Measurements from ENCODE around the gene UPF1.

The UPF1 gene

GRCh38 chr19:18851673-18852325 is 20.0 kb downstream of the UPF1 start:
- H3K27ac ChIP-seq (ENCODE audit: low read depth, low read length) = no peak overlapping the region

GRCh38 chr19:18852648-18853047 is 20.9 kb downstream of the UPF1 start:
- H3K4me1 ChIP-seq (ENCODE audit: control insufficient read depth, insufficient read depth, low read length) = no peaks in the 10 kb centered on the region; the same call in 1 of the 2 replicates
- no peak overlapping the region for H3K4me3 ChIP-seq (ENCODE audit: low read depth, low read length)
- no peaks in the 10 kb centered on the region for H3K9me3 ChIP-seq (ENCODE audit: control insufficient read depth, insufficient read depth, low read depth, low read length)
- no peaks in the 10 kb centered on the region for H3K27me3 ChIP-seq (ENCODE audit: control insufficient read depth, insufficient read depth, low read length)
- peaks cover 99% of the 10 kb centered on the region for H3K36me3 ChIP-seq (ENCODE audit: control insufficient read depth, insufficient read depth, low read length)
- H3K27ac ChIP-seq (ENCODE audit: low read depth, low read length) = no peak overlapping the region
- H3K9ac ChIP-seq (ENCODE audit: low read length) = no peak overlapping the region

More at GRCh38 chr19:18851673-18852325, 20.0 kb downstream of the UPF1 start:
- Histone ChIP-seq H3K9ac (ENCODE audit: low read length) (no peak overlapping the region), H3K9me3 (ENCODE audit: control insufficient read depth, insufficient read depth, low read depth, low read length) (no peaks in the 10 kb centered on the region), H3K27me3 (ENCODE audit: control insufficient read depth, insufficient read depth, low read length) (no peaks in the 10 kb centered on the region), H3K36me3 (ENCODE audit: control insufficient read depth, insufficient read depth, low read length) (peaks cover 93% of the 10 kb centered on the region), H3K4me1 (ENCODE audit: control insufficient read depth, insufficient read depth, low read length) (no peaks in the 10 kb centered on the region; the same call in 1 of the 2 replicates), H3K4me3 (ENCODE audit: low read depth, low read length) (no peak overlapping the region)

GRCh38 chr19:18853755-18854427 is 22.1 kb downstream of the UPF1 start:
- H3K9me3 ChIP-seq (ENCODE audit: control insufficient read depth, insufficient read depth, low read depth, low read length) = no peaks in the 10 kb centered on the region
- H3K27me3 ChIP-seq (ENCODE audit: control insufficient read depth, insufficient read depth, low read length) = no peaks in the 10 kb centered on the region
- H3K36me3 ChIP-seq (ENCODE audit: control insufficient read depth, insufficient read depth, low read length) = peaks cover 99% of the 10 kb centered on the region

DNA sequence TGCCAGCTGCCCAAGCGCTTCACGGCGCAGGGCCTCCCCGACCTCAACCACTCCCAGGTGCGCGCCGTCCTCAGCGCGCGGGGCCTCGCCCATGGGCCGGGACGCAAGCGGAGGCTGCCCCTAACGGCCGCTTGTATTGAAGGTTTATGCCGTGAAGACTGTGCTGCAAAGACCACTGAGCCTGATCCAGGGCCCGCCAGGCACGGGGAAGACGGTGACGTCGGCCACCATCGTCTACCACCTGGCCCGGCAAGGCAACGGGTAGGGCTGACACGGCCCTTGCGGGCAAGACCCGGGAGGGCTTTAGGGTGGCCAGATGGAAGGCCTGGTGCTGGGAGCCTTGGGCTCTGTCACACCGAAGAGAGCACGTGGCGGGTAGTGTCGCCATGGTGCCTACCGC is 23.2 kb downstream of the UPF1 start:
- no peak overlapping the region for H3K9ac ChIP-seq (ENCODE audit: low read length)
- H3K9me3 ChIP-seq (ENCODE audit: control insufficient read depth, insufficient read depth, low read depth, low read length) = no peaks in the 10 kb centered on the region
- no peaks in the 10 kb centered on the region for H3K4me1 ChIP-seq (ENCODE audit: control insufficient read depth, insufficient read depth, low read length)
- H3K36me3 ChIP-seq (ENCODE audit: control insufficient read depth, insufficient read depth, low read length) = peaks cover 99% of the 10 kb centered on the region
- no peaks in the 10 kb centered on the region for H3K27me3 ChIP-seq (ENCODE audit: control insufficient read depth, insufficient read depth, low read length)
- H3K4me3 ChIP-seq (ENCODE audit: low read depth, low read length) = no peak overlapping the region
- H3K27ac ChIP-seq (ENCODE audit: low read depth, low read length) = no peak overlapping the region

More at GRCh38 chr19:18853755-18854427, 22.1 kb downstream of the UPF1 start:
- no peaks in the 10 kb centered on the region; the same call in 1 of the 2 replicates for H3K4me1 ChIP-seq (ENCODE audit: control insufficient read depth, insufficient read depth, low read length)
- no peak overlapping the region for H3K9ac ChIP-seq (ENCODE audit: low read length)
- no peak overlapping the region for H3K27ac ChIP-seq (ENCODE audit: low read depth, low read length)
- no peak overlapping the region for H3K4me3 ChIP-seq (ENCODE audit: low read depth, low read length)

DNA sequence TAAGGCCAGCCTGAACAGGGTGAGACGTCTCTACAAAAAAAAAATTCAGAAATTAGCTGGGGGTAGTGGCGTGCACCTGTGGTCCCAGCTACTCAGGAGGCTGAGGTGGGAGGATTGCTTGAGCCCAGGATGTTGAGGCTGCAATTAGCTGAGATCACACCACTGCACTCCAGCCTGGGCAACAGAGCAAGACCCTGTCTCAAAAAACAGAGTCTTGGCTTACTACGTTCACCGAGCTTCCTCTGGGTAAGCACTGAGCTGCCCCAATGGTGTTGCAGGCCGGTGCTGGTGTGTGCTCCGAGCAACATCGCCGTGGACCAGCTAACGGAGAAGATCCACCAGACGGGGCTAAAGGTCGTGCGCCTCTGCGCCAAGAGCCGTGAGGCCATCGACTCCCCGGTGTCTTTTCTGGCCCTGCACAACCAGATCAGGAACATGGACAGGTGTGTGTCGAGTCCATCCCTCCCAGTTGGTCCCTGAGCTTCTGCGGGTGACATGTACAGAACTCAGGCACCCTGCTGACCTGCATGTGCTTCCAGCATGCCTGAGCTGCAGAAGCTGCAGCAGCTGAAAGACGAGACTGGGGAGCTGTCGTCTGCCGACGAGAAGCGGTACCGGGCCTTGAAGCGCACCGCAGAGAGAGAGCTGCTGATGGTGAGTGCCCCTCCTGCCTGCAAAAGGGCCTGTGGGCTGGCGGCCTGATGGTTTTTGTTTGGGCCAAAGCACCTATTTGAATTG is 24.1 kb downstream of the UPF1 start:
- no peaks in the 10 kb centered on the region for H3K27me3 ChIP-seq (ENCODE audit: control insufficient read depth, insufficient read depth, low read length)
- H3K27ac ChIP-seq (ENCODE audit: low read depth, low read length) = no peak overlapping the region
- no peaks in the 10 kb centered on the region for H3K4me1 ChIP-seq (ENCODE audit: control insufficient read depth, insufficient read depth, low read length)
- no peak overlapping the region for H3K4me3 ChIP-seq (ENCODE audit: low read depth, low read length)
- no peaks in the 10 kb centered on the region for H3K9me3 ChIP-seq (ENCODE audit: control insufficient read depth, insufficient read depth, low read depth, low read length)
- H3K36me3 ChIP-seq (ENCODE audit: control insufficient read depth, insufficient read depth, low read length) = peaks cover 99% of the 10 kb centered on the region
- no peak overlapping the region for H3K9ac ChIP-seq (ENCODE audit: low read length)

- no peak overlapping the region for H3K9ac ChIP-seq (ENCODE audit: low read length)
- H3K4me1 ChIP-seq (ENCODE audit: control insufficient read depth, insufficient read depth, low read length) = no peaks in the 10 kb centered on the region
- peaks cover 99% of the 10 kb centered on the region for H3K36me3 ChIP-seq (ENCODE audit: control insufficient read depth, insufficient read depth, low read length)
- no peaks in the 10 kb centered on the region for H3K9me3 ChIP-seq (ENCODE audit: control insufficient read depth, insufficient read depth, low read depth, low read length)
- H3K27me3 ChIP-seq (ENCODE audit: control insufficient read depth, insufficient read depth, low read length) = no peaks in the 10 kb centered on the region
- no peak overlapping the region for H3K4me3 ChIP-seq (ENCODE audit: low read depth, low read length)
- H3K27ac ChIP-seq (ENCODE audit: low read depth, low read length) = no peak overlapping the region
Measured at GRCh38 chr19:18856385-18857126, 24.8 kb downstream of the UPF1 start.

- Histone ChIP-seq H3K27me3 (ENCODE audit: control insufficient read depth, insufficient read depth, low read length) (no peaks in the 10 kb centered on the region), H3K27ac (ENCODE audit: low read depth, low read length) (no peak overlapping the region), H3K36me3 (ENCODE audit: control insufficient read depth, insufficient read depth, low read length) (peaks cover 99% of the 10 kb centered on the region), H3K9ac (ENCODE audit: low read length) (no peak overlapping the region), H3K4me1 (ENCODE audit: control insufficient read depth, insufficient read depth, low read length) (no peaks in the 10 kb centered on the region), H3K4me3 (ENCODE audit: low read depth, low read length) (no peak overlapping the region), H3K9me3 (ENCODE audit: control insufficient read depth, insufficient read depth, low read depth, low read length) (no peaks in the 10 kb centered on the region)
Measured at GRCh38 chr19:18857223-18857622, 25.5 kb downstream of the UPF1 start.

GRCh38 chr19:18858906-18859646 is 27.3 kb downstream of the UPF1 start:
- peaks cover 100% of the 10 kb centered on the region for H3K36me3 ChIP-seq (ENCODE audit: control insufficient read depth, insufficient read depth, low read length)
- no peak overlapping the region for H3K27ac ChIP-seq (ENCODE audit: low read depth, low read length)
- H3K9me3 ChIP-seq (ENCODE audit: control insufficient read depth, insufficient read depth, low read depth, low read length) = no peaks in the 10 kb centered on the region
- no peak overlapping the region for H3K4me3 ChIP-seq (ENCODE audit: low read depth, low read length)
- H3K27me3 ChIP-seq (ENCODE audit: control insufficient read depth, insufficient read depth, low read length) = no peaks in the 10 kb centered on the region
- H3K9ac ChIP-seq (ENCODE audit: low read length) = no peak overlapping the region
- H3K4me1 ChIP-seq (ENCODE audit: control insufficient read depth, insufficient read depth, low read length) = no peaks in the 10 kb centered on the region

- Histone ChIP-seq H3K27ac (ENCODE audit: low read depth, low read length) (no peak overlapping the region), H3K9me3 (ENCODE audit: control insufficient read depth, insufficient read depth, low read depth, low read length) (no peaks in the 10 kb centered on the region), H3K4me3 (ENCODE audit: low read depth, low read length) (no peak overlapping the region), H3K27me3 (ENCODE audit: control insufficient read depth, insufficient read depth, low read length) (no peaks in the 10 kb centered on the region), H3K36me3 (ENCODE audit: control insufficient read depth, insufficient read depth, low read length) (peaks cover 98% of the 10 kb centered on the region), H3K4me1 (ENCODE audit: control insufficient read depth, insufficient read depth, low read length) (no peaks in the 10 kb centered on the region), H3K9ac (ENCODE audit: low read length) (no peak overlapping the region)
Measured at GRCh38 chr19:18859676-18860301, 28.0 kb downstream of the UPF1 start.

- no peak overlapping the region for H3K9ac ChIP-seq (ENCODE audit: low read length)
- no peaks in the 10 kb centered on the region for H3K4me1 ChIP-seq (ENCODE audit: control insufficient read depth, insufficient read depth, low read length)
- H3K27ac ChIP-seq (ENCODE audit: low read depth, low read length) = no peak overlapping the region
- H3K4me3 ChIP-seq (ENCODE audit: low read depth, low read length) = no peak overlapping the region
- no peaks in the 10 kb centered on the region for H3K27me3 ChIP-seq (ENCODE audit: control insufficient read depth, insufficient read depth, low read length)
- H3K9me3 ChIP-seq (ENCODE audit: control insufficient read depth, insufficient read depth, low read depth, low read length) = no peaks in the 10 kb centered on the region
- H3K36me3 ChIP-seq (ENCODE audit: control insufficient read depth, insufficient read depth, low read length) = peaks cover 98% of the 10 kb centered on the region
Measured at GRCh38 chr19:18860302-18860700, 28.5 kb downstream of the UPF1 start.

Data from HUES6 (cell line).